ENCODE results near the gene TADA1.

Gene TADA1

GRCh38 chr1:166875734-166876539, at the start of gene TADA1:
Gene TADA1, minus strand, starts transcription at chr1:166876264. Its CDS starts 31 bp downstream, at chr1:166876233.
- DNase-seq (ENCODE audit: low spot score) = peak; percentile 98

GRCh38 chr1:166924823-166925541, 48.9 kb upstream of the TADA1 start:
- DNase-seq (ENCODE audit: low spot score) = no peak

GRCh38 chr1:166920561-166921475, 44.8 kb upstream of the TADA1 start:
- DNase-seq (ENCODE audit: low spot score) = no peak

- DNase-seq (ENCODE audit: low spot score) = no peak
Measured at GRCh38 chr1:166918956-166919316, 42.9 kb upstream of the TADA1 start.

- DNase-seq (ENCODE audit: low spot score) = no peak
Measured at GRCh38 chr1:166918088-166918955, 42.3 kb upstream of the TADA1 start.

- DNase-seq (ENCODE audit: low spot score) = no peak
Measured at GRCh38 chr1:166915941-166916340, 39.9 kb upstream of the TADA1 start.

- DNase-seq (ENCODE audit: low spot score) = no peak
Measured at GRCh38 chr1:166915042-166915441, 39.0 kb upstream of the TADA1 start.

- DNase-seq (ENCODE audit: low spot score) = no peak
Measured at GRCh38 chr1:166914111-166914510, 38.0 kb upstream of the TADA1 start.

- DNase-seq (ENCODE audit: low spot score) = no peak
Measured at GRCh38 chr1:166911624-166912023, 35.6 kb upstream of the TADA1 start.

- DNase-seq (ENCODE audit: low spot score) = peak; percentile 68
Measured at GRCh38 chr1:166910396-166910994, 34.4 kb upstream of the TADA1 start.

GRCh38 chr1:166908942-166909341, 32.9 kb upstream of the TADA1 start:
- no peak for DNase-seq (ENCODE audit: low spot score)

- DNase-seq (ENCODE audit: low spot score) = no peak
Measured at GRCh38 chr1:166907763-166908162, 31.7 kb upstream of the TADA1 start.

- DNase-seq (ENCODE audit: low spot score) = no peak
Measured at GRCh38 chr1:166907051-166907450, 31.0 kb upstream of the TADA1 start.

- DNase-seq (ENCODE audit: low spot score) = no peak
Measured at GRCh38 chr1:166906647-166907046, 30.6 kb upstream of the TADA1 start.

GRCh38 chr1:166905900-166906299, 29.8 kb upstream of the TADA1 start:
- DNase-seq (ENCODE audit: low spot score) = no peak

GRCh38 chr1:166905136-166905535, 29.1 kb upstream of the TADA1 start:
- no peak for DNase-seq (ENCODE audit: low spot score)

- no peak for DNase-seq (ENCODE audit: low spot score)
Measured at GRCh38 chr1:166903232-166903631, 27.2 kb upstream of the TADA1 start.

GRCh38 chr1:166902279-166902678, 26.2 kb upstream of the TADA1 start:
- DNase-seq (ENCODE audit: low spot score) = no peak

GRCh38 chr1:166900987-166901386, 24.9 kb upstream of the TADA1 start:
- no peak for DNase-seq (ENCODE audit: low spot score)

- DNase-seq (ENCODE audit: low spot score) = no peak
Measured at GRCh38 chr1:166899769-166900168, 23.7 kb upstream of the TADA1 start.

- no peak for DNase-seq (ENCODE audit: low spot score)
Measured at GRCh38 chr1:166895766-166896165, 19.7 kb upstream of the TADA1 start.
